CD4-positive, alpha-beta T cell (primary cell): ENCODE results near the gene CD1D. TPM values are rescaled to one million over a fixed set of nuclear protein-coding genes. Genes with fewer than 3 reads are reported as not detected.

ENCODE experiments used
- ATAC-seq: fragments of 200-7000 bp; cut with Tn5 transposase; one replicate; pipeline ENCODE4 v1.10.0; 2022; ENCODE audit warnings: mild to moderate bottlenecking; ENCODE audit not compliant: poor library complexity
- CTCF ChIA-PET: fragments of 350-600 bp; sonication (Branson Sonifier 250); formaldehyde crosslinking; loops from one replicate; lab custom pipeline; 2021; ENCODE audit warnings: antibody characterized with exemption, inconsistent platforms; lab: Charles Lee
- POLR2A ChIA-PET: fragments of 350-600 bp; sonication (Branson Sonifier 250); formaldehyde crosslinking; loops from one replicate; lab custom pipeline; 2021; ENCODE audit warnings: antibody characterized with exemption, inconsistent platforms; lab: Charles Lee
- DNase-seq, 14 experiments: peaks; one replicate each; pipeline ENCODE4 v3.0.0-alpha.2; 2013 to 2020; ENCODE audit warnings: mixed read lengths in 2 of 14
- H3K27ac ChIP-seq, 2 donors: one replicate each; pipeline versions ENCODE4 v1.5.1 to v1.7.0; 2013; ENCODE audit warnings: low read length in 2 of 2, low read depth in 1 of 2, mild to moderate bottlenecking in 1 of 2
- H3K27me3 ChIP-seq, 2 experiments: 1 replicate in 1 of 2; 2 replicates in 1 of 2; pipeline versions ENCODE4 v1.6.1 to v1.7.0; 2013; ENCODE audit warnings: low read length in 2 of 2, control low read depth in 1 of 2, mild to moderate bottlenecking in 1 of 2, moderate library complexity in 1 of 2; ENCODE audit not compliant: insufficient read depth in 2 of 2, control insufficient read depth in 1 of 2
- H3K36me3 ChIP-seq: one replicate; pipeline ENCODE4 v1.6.1; 2013; ENCODE audit warnings: low read length, control low read depth; ENCODE audit not compliant: insufficient read depth
- H3K4me1 ChIP-seq: one replicate; pipeline ENCODE4 v1.6.1; 2013; ENCODE audit warnings: low read length, control low read depth; ENCODE audit not compliant: insufficient read depth
- H3K4me3 ChIP-seq: one replicate; pipeline ENCODE4 v1.5.1; 2013; ENCODE audit warnings: mild to moderate bottlenecking, low read length, moderate library complexity
- H3K9me3 ChIP-seq, 2 experiments: 1 replicate in 1 of 2; 2 replicates in 1 of 2; pipeline versions ENCODE4 v1.6.1 to v1.7.0; 2013; ENCODE audit warnings: low read length in 2 of 2, mild to moderate bottlenecking in 2 of 2, control low read depth in 1 of 2, moderate library complexity in 1 of 2; ENCODE audit not compliant: control insufficient read depth in 1 of 2, insufficient read depth in 1 of 2
- H3K27ac Mint-ChIP-seq: one replicate; pipeline ENCODE4 v1.8.0; 2020; ENCODE audit warnings: mixed read lengths
- H3K27me3 Mint-ChIP-seq: one replicate; pipeline ENCODE4 v1.8.0; 2021; ENCODE audit warnings: mixed read lengths
- H3K36me3 Mint-ChIP-seq: one replicate; pipeline ENCODE4 v1.8.0; 2021; ENCODE audit warnings: low read depth, mixed read lengths
- H3K4me1 Mint-ChIP-seq: one replicate; pipeline ENCODE4 v1.8.0; 2021; ENCODE audit warnings: low read depth, mixed read lengths
- H3K4me3 Mint-ChIP-seq: one replicate; pipeline ENCODE4 v1.8.0; 2020; ENCODE audit warnings: mild to moderate bottlenecking, mixed read lengths
- H3K9me3 Mint-ChIP-seq: one replicate; pipeline ENCODE4 v1.8.0; 2020; ENCODE audit warnings: mixed read lengths
- CTCF ChIP-seq: fragments of 200-600 bp; IDR thresholded peaks from one replicate; pipeline ENCODE4 v1.8.0; 2022; ENCODE audit warnings: antibody characterized with exemption, mild to moderate bottlenecking
- intact Hi-C, 2 experiments: fragments of 100-400 bp; cut with DNase I in 1 of 2; cut with micrococcal nuclease in 1 of 2; formaldehyde crosslinking; loops; one replicate each; pipeline versions ENCODE4 v1.15.1 to v1.9.0; 2023 to 2025; cut with DNase I, micrococcal nuclease
- total RNA-seq, 174 experiments: library from RNA in 2 of 174; stranded (reverse) in 2 of 174; gene quantifications; one replicate each; pipeline ENCODE4 v1.2.3 and lab custom pipeline; 2021 to 2026

Gene CD1D
- total RNA-seq, 2 experiments from 2014 or later, result 0.11 to 0.14 TPM

- H3K4me1 Mint-ChIP-seq, result peaks cover 18% of the 10 kb centered on the region
- H3K27me3 Mint-ChIP-seq, result peaks cover 31% of the 10 kb centered on the region
- H3K27ac Mint-ChIP-seq, result no peak overlapping the region
- ChIA-PET CTCF (no interaction called here), POLR2A (no interaction called here)
- no peak overlapping the region for H3K4me3 Mint-ChIP-seq
- no peak overlapping the region for H3K4me3 ChIP-seq
- TF ChIP-seq CTCF, result no peak
- no peak for DNase-seq
- no peaks in the 10 kb centered on the region for H3K36me3 ChIP-seq
- no peaks in the 10 kb centered on the region for H3K9me3 ChIP-seq
- H3K27me3 ChIP-seq, result peaks cover 2 to 10% of the 10 kb centered on the region in 2 experiments
- H3K27ac ChIP-seq, result no peak overlapping the region
- H3K9me3 Mint-ChIP-seq, result no peaks in the 10 kb centered on the region
- intact Hi-C loops, result loop anchor here in 1 of 2 experiments (5.0 to 10.0 kb wide), 2 partner anchors 134 to 1012 kb away; partner anchors contain the start of gene CD1B
- ATAC-seq, result no peak
- H3K4me1 ChIP-seq, result peaks cover 4% of the 10 kb centered on the region
- no peaks in the 10 kb centered on the region for H3K36me3 Mint-ChIP-seq
Observed at GRCh38 chr1:158200527-158200926, 19.8 kb downstream of the CD1D start.

GRCh38 chr1:158203693-158204457 is 23.2 kb downstream of the CD1D start:
- peaks cover 18% of the 10 kb centered on the region for H3K4me1 Mint-ChIP-seq
- no peaks in the 10 kb centered on the region for H3K9me3 Mint-ChIP-seq
- Histone ChIP-seq H3K27ac (no peak overlapping the region), H3K4me1 (peaks cover 4% of the 10 kb centered on the region), H3K9me3 (no peaks in the 10 kb centered on the region), H3K4me3 (no peak overlapping the region), H3K27me3 (peaks cover 2 to 6% of the 10 kb centered on the region in 2 experiments), H3K36me3 (no peaks in the 10 kb centered on the region)
- ChIA-PET CTCF (interaction anchor here (1.0 to 2.4 kb wide), 6 partner anchors 9 to 885 kb away, joined by 3 to 14 read pairs (median 4); no protein-coding TSS in a partner anchor), POLR2A (interaction anchor here (0.9 to 1.5 kb wide), 5 partner anchors 44 to 872 kb away, joined by 3 to 8 read pairs (median 3); partner anchors contain the start of gene AIM2)
- peak; percentile 95 for TF ChIP-seq CTCF
- peak in 4 of 14 experiments; percentile 22 to 71 (median 56) for DNase-seq
- intact Hi-C loops, result loop anchor here (1.0 to 10.0 kb wide), 6 partner anchors 131 to 1008 kb away; partner anchors contain the start of gene CD1B (in 1 of the 2)
- peak; percentile 54 for ATAC-seq
- H3K27me3 Mint-ChIP-seq, result peaks cover 17% of the 10 kb centered on the region
- no peak overlapping the region for H3K27ac Mint-ChIP-seq
- no peak overlapping the region for H3K4me3 Mint-ChIP-seq
- H3K36me3 Mint-ChIP-seq, result no peaks in the 10 kb centered on the region

GRCh38 chr1:158204458-158204827 is 23.7 kb downstream of the CD1D start:
- Histone ChIP-seq H3K9me3 (no peaks in the 10 kb centered on the region), H3K4me1 (peaks cover 4% of the 10 kb centered on the region), H3K36me3 (no peaks in the 10 kb centered on the region), H3K27ac (no peak overlapping the region), H3K4me3 (no peak overlapping the region), H3K27me3 (peaks cover 2 to 9% of the 10 kb centered on the region in 2 experiments)
- TF ChIP-seq CTCF, result no peak
- DNase-seq (no peak), ATAC-seq (no peak)
- no peak overlapping the region for H3K27ac Mint-ChIP-seq
- peaks cover 18% of the 10 kb centered on the region for H3K4me1 Mint-ChIP-seq
- intact Hi-C loops, result loop anchor here (1.0 to 10.0 kb wide), 4 partner anchors 130 to 1008 kb away; partner anchors contain the start of gene CD1B (in 1 of the 2)
- POLR2A ChIA-PET, result interaction anchor here (0.9 to 1.5 kb wide), 5 partner anchors 44 to 872 kb away, joined by 3 to 8 read pairs (median 3); partner anchors contain the start of gene AIM2
- CTCF ChIA-PET, result interaction anchor here (1.0 to 2.4 kb wide), 6 partner anchors 9 to 884 kb away, joined by 3 to 14 read pairs (median 4); no protein-coding TSS in a partner anchor
- H3K27me3 Mint-ChIP-seq, result peaks cover 17% of the 10 kb centered on the region
- no peak overlapping the region for H3K4me3 Mint-ChIP-seq
- no peaks in the 10 kb centered on the region for H3K9me3 Mint-ChIP-seq
- H3K36me3 Mint-ChIP-seq, result no peaks in the 10 kb centered on the region
